Lung (tissue), 12 donors: ENCODE data around the gene AIP. TPM values are rescaled to one million over a fixed set of nuclear protein-coding genes. Genes with fewer than 3 reads are reported as not detected.

ENCODE experiments used
- ATAC-seq: fragments of 200-7000 bp; cut with Tn5 transposase; one replicate; pipeline ENCODE4 v1.9.1; 2020; ENCODE audit warnings: moderate number of reproducible peaks; ENCODE audit not compliant: insufficient read depth, low FRiP score
- DNase-seq, 3 donors: peaks; one replicate each; pipeline ENCODE4 v3.0.0-alpha.2; 2013 to 2017
- H3K27ac ChIP-seq, 2 donors: one replicate each; pipeline ENCODE4 v1.5.1; 2013; ENCODE audit warnings: mild to moderate bottlenecking in 2 of 2, moderate library complexity in 2 of 2, control low read depth in 1 of 2, inconsistent platforms in 1 of 2, low read depth in 1 of 2, low read length in 1 of 2
- H3K27me3 ChIP-seq, 3 donors: one replicate each; pipeline ENCODE4 v1.5.1; 2013; ENCODE audit warnings: low read length in 2 of 3; ENCODE audit not compliant: control insufficient read depth in 3 of 3, insufficient read depth in 3 of 3
- H3K36me3 ChIP-seq, 4 donors: one replicate each; pipeline ENCODE4 v1.5.1; 2013; ENCODE audit warnings: low read length in 4 of 4, mild to moderate bottlenecking in 1 of 4, moderate library complexity in 1 of 4; ENCODE audit not compliant: control insufficient read depth in 4 of 4, insufficient read depth in 4 of 4
- H3K4me1 ChIP-seq, 5 donors: one replicate each; pipeline ENCODE4 v1.5.1; 2013; ENCODE audit warnings: low read length in 5 of 5, mild to moderate bottlenecking in 2 of 5, moderate library complexity in 1 of 5; ENCODE audit not compliant: control insufficient read depth in 5 of 5, insufficient read depth in 5 of 5
- H3K4me3 ChIP-seq: one replicate; pipeline ENCODE4 v1.5.1; 2013; ENCODE audit warnings: mild to moderate bottlenecking, control low read depth, moderate library complexity
- H3K9ac ChIP-seq, 2 donors: one replicate each; pipeline ENCODE4 v1.5.1; 2013; ENCODE audit warnings: low read length in 2 of 2, control low read depth in 1 of 2; ENCODE audit not compliant: insufficient read depth in 1 of 2
- H3K9me3 ChIP-seq, 4 donors: one replicate each; pipeline ENCODE4 v1.5.1; 2013; ENCODE audit warnings: low read length in 3 of 4, mild to moderate bottlenecking in 1 of 4, moderate library complexity in 1 of 4; ENCODE audit not compliant: control insufficient read depth in 4 of 4, insufficient read depth in 3 of 4
- WGBS, 2 donors: extraction: QIAGEN DNeasy Blood & Tissue Kit; methylation state at CpG; one replicate each; pipeline ENCODE4 v1.1.7; 2013; 5-methylcytosine and 5-hydroxymethylcytosine counted together
- polyA plus RNA-seq, 2 donors: library from polyadenylated mRNA; stranded (reverse); fragments of 200-250 nt; gene quantifications; one replicate each; pipeline ENCODE4 v1.2.1, GENCODE V29; 2013
- total RNA-seq, 2 donors: library from RNA; depleted of rRNA in 1 of 2; stranded (reverse); fragments of >200 nt in 1 of 2; gene quantifications; one replicate each; pipeline ENCODE4 v1.2.1, GENCODE V29; 2014 to 2021
- TF ChIP-seq, protein P1 (sequence below): IDR thresholded peaks from 2 replicates; pipeline ENCODE4 v1.5.1; 2012; ENCODE audit warnings: mild to moderate bottlenecking; ENCODE audit errors: control extremely low read depth, extremely low read depth
- donor health status: control.
- donor health status: control.
- donor health status: Bipolar disorder and iron deficiency.
- donor health status: healthy.
- donor health status: DM: yes; HTN: yes; CAD: no.

AIP gene
- total and polyA plus RNA-seq, 4 donors, result 60.0 to 126 (median 73.8) TPM

DNA sequence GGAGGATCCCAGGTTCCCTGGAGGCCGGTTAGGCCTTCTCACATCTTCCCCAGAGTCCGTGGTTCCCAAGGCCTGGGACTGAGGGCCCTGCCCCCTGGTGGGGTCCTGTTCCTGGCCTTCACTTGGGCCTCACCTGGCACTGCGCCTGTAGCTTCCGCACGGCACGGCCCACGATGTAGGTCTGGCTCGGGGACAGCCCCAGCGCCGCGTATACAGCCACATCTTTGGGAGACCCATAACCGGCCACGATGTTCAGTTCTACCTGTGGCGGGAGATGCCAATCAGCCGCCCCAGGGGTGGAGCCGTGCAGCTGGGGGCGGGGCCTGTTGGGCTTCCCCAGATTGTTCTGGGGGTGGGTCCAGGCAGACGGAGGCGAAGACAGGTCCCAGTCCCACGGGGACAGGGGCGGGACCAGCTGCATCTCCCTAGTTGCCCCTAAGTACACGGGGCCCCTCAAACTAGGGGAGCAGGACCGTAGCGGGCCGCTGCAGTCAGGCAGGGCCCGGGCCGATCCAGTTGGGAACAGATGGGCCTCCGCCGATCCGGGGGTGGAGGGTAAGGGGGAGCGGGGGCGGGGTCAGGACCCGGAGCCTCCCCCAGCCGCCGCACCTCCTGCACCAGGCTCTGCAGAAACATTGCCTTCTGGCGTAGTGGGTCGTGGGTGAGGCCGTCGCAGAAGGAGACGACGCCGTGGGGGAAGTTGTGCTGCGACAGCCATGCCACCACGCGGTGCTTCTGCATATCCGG lies 10.1 kb downstream of the AIP start:
- DNase-seq (no peak), ATAC-seq (no peak)
- WGBS, 2 donors, result 88 to 90% methylated on average over 44 to 46 of the region's 46 CpGs
- Histone ChIP-seq H3K4me3 (no peak overlapping the region), H3K27ac (no peak overlapping the region), H3K9ac (no peak overlapping the region), H3K4me1 (no peaks in the 10 kb centered on the region), H3K9me3 (peaks cover 0 to under 1% (median 0%) of the 10 kb centered on the region in 4 donors), H3K27me3 (no peaks in the 10 kb centered on the region), H3K36me3 (peaks cover 3 to 77% (median 19%) of the 10 kb centered on the region in 4 donors)
- TF ChIP-seq, protein P1, sequence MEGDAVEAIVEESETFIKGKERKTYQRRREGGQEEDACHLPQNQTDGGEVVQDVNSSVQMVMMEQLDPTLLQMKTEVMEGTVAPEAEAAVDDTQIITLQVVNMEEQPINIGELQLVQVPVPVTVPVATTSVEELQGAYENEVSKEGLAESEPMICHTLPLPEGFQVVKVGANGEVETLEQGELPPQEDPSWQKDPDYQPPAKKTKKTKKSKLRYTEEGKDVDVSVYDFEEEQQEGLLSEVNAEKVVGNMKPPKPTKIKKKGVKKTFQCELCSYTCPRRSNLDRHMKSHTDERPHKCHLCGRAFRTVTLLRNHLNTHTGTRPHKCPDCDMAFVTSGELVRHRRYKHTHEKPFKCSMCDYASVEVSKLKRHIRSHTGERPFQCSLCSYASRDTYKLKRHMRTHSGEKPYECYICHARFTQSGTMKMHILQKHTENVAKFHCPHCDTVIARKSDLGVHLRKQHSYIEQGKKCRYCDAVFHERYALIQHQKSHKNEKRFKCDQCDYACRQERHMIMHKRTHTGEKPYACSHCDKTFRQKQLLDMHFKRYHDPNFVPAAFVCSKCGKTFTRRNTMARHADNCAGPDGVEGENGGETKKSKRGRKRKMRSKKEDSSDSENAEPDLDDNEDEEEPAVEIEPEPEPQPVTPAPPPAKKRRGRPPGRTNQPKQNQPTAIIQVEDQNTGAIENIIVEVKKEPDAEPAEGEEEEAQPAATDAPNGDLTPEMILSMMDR, result no peak

DNA sequence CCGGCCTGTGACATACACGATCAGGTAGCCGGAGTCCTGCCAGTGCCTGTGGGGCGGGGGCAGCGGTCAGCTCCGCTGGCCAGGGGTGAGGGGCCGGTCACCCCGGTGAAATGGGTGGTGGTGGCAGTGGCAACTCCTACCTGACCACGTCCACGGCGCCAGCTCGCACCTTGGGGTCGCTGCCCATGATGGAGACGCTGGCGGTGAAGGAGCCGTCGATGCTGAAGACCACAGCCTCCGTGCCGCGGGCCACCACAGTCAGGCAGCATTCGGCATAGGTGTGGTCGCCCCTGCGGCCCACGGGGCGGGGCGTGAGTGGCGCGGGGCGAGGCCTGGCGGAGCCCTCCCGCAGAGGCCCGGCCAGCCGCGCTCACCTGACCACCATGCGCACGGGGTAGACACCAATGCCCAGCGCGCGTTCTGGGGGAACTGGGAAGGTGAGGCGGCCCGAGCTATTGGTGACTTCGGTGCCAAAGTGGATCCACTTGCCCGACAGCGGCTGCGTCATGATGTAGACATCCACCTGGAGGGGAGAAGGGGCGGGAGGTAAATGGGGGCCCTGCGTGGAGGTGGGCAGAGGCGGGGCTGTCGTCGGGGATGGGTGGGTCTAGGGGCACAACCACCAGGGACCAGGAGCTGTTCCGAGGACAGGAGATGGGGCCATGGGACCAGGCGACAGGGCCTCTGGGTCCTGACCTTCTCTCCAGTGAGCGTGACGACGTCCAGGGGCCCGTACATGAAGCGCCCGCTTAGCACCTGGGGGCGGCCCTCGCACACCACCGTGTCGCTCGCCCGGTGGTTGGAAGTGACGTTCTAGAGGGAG lies 10.9 kb downstream of the AIP start:
- Histone ChIP-seq H3K4me3 (no peak overlapping the region), H3K4me1 (no peaks in the 10 kb centered on the region), H3K9ac (no peak overlapping the region), H3K27ac (no peak overlapping the region), H3K9me3 (peaks cover 0 to 3% (median 0%) of the 10 kb centered on the region in 4 donors), H3K27me3 (no peaks in the 10 kb centered on the region), H3K36me3 (peaks cover 2 to 82% (median 19%) of the 10 kb centered on the region in 4 donors)
- TF ChIP-seq, protein P1, result no peak
- 95 to 97% methylated on average over 58 to 65 of the region's 65 CpGs for WGBS, 2 donors
- ATAC-seq (no peak), DNase-seq (no peak)

DNA sequence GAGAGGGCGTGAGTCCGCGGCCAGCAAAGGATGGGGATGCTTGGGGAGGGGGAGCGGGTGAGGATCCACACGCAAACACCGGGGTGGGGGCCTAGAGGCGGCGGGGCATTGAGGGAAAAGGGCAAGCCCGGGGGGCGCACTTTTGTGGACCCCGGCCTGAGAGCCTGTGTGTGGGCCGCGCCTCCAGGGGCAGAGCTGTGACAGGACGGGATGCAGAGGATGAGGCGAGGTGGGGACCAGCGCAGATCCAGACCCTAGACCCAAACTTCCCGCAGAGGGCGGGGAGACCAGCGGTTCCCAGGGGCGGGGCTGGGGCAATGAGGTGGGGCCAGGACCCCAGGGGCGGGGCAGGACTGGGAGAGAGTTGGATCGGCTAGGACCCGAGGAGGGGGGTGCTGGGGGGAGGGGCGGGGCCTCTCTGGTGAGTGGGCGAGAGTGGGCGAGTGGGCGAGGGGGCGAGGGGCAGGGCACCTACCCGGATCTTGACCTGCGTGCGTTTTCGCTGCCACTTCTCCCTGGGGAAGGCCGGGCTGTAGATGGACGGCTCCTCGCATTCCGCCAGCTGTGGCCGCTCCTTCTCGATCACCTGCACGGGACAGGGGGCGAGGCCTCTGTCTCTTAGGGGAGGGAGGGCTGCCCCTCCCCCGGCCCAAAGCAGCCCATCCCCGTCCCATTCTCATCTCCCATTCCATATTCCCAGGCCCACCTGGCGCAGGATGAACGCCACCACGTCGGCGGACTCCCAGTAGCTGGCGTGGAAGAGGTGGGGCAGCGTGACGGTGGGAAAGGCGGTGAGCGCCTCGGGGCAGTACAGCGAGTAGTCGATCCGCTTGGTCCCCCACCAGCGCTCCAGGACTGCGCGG lies 11.8 kb downstream of the AIP start:
- H3K36me3 ChIP-seq, result peaks cover 1 to 74% (median 19%) of the 10 kb centered on the region in 4 donors
- ATAC-seq, result no peak

More for the DNA sequence above, 11.8 kb downstream of the AIP start:
- 92 to 95% methylated on average over 53 to 59 of the region's 59 CpGs for WGBS, 2 donors
- no peaks in the 10 kb centered on the region for H3K27me3 ChIP-seq
- H3K4me1 ChIP-seq, result no peaks in the 10 kb centered on the region
- H3K27ac ChIP-seq, result no peak overlapping the region
- no peak overlapping the region for H3K9ac ChIP-seq
- DNase-seq, result no peak
- no peak overlapping the region for H3K4me3 ChIP-seq
- TF ChIP-seq, protein P1, result no peak
- peaks cover 0 to 3% (median 0%) of the 10 kb centered on the region in 4 donors for H3K9me3 ChIP-seq
